NK-92 (cell line): Measurements from ENCODE around the gene GSX1.
"Not testable (repeated sequence)": the region's sequence is repeated elsewhere in the genome, so short reads cannot be mapped to it uniquely, and the experiment has no call there.

Experiments
- DNase-seq: peaks from one replicate; lab custom pipeline; 2025; ENCODE audit not compliant: unreplicated experiment; lab: John Stamatoyannopoulos, UW

Gene GSX1

DNA sequence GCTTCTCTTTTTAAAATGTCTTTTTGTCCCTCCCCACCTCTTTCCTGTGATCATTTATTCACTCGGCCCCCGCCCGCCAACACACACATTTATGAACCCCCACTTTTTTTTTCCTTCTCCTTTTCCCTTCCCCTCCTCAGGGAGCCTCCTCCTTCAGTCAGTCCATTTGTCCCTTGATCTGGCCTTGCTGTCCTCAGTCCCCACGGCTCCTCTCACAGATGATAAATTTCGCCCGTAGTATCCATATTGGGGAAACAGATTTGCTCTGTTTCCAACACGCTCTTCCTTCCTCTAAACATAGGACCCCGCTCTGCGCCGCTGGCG is 2.0 kb downstream of the GSX1 start:
- no peak for DNase-seq

DNA sequence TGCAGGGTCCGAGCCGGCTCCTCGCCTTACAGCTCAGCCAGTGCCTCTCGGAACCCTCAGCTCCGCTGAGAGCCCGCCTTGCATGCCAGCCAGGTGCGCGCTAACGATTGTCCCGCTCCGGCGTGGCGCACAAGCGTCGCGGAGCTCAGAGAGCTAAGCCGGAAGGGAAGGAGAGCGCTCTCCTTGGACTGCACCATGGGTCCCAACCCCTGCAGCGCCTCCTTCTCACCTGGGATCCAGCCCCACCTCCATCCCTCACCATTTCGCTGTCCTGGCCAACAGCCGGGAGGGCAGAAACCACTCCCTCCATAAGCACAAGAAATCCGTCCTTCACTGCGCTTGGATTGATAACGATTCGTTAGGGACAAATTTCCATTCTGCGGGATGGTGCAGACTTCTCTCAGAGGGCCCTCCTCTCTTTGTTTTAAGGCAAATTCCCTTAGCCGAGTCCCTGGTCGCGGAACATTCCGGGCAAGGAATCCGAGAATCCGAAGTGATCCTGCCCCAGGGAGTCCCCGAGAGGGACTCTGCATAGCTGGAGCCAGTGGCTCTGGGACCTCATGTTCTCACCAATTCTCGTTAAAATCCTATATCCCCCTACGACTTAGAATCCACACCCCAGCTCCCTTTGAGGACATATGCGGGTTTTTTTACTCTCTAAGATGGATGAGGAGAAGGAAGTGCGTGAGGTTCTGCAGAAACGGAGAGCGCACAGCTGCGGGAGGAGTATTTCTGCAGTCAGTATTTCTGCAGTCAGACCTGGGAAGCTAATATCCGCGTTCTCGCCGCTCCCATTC is 2.8 kb downstream of the GSX1 start:
- no peak for DNase-seq

DNA sequence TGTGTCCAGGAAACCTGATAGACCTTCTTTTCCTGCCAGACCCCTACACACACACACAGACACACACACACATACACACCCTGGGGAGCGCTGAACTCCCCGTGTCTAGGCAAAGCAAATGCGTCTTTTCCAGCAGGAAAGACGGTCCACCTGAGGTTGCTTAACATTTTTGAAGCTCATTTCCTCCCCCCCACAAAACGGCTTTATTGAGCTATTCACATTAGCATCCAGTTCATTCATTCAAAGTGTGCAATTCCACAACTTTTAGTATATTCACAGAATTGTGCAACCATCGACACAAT is 3.4 kb downstream of the GSX1 start:
- no peak for DNase-seq

DNA sequence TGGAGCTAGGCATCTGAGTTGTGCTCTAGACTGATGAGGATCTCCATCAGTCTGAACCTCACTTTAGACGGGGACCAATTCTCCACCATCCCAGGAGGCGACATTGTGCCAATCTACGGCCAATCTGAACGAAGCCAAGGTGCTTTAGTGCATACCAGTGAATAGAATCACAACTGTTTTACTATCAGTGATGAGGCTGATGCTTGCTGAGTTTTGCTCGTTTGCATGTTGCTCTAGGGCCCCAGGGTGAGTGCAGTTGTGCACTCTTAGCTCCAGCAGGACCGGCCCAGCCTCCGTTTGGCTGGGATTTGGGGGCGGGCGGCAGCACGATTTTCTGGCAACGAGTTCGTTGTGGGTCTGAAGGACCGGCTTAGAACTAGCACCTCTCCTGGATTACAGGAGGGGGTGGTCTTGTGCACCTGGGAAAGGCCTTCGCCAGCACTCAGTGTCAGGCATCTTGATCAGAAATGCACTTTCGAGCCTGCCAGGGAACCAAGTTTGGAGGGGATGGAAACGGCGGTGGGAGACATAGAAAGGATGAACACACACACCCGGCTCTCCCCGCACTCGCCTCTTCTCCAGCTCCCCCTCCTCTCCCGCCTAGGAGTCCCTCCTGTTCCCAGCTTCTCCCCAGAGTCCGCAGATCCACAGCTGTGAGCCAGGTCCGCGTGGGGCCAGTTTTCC is 4.4 kb downstream of the GSX1 start:
- no peak for DNase-seq

DNA sequence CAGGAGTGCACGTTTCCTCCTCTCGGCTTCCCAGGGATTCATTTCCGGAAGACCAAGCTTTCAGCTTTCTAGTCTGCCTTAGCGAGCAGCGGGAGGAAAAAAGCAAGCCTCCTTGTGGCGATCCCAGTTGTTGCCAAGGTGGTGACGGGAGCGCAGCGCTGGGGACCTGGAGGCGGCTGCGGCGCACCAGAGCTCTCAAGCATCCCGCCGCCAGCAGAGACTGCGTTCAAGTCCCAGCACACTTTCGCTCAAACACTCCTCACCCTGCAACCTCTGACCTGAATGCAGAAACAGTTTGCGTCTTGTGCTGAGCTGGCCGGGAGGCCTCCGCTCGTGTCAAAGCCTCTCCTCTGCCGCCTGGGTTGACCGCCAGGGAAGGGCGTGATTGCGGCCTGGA is 4.9 kb downstream of the GSX1 start:
- no peak for DNase-seq

DNA sequence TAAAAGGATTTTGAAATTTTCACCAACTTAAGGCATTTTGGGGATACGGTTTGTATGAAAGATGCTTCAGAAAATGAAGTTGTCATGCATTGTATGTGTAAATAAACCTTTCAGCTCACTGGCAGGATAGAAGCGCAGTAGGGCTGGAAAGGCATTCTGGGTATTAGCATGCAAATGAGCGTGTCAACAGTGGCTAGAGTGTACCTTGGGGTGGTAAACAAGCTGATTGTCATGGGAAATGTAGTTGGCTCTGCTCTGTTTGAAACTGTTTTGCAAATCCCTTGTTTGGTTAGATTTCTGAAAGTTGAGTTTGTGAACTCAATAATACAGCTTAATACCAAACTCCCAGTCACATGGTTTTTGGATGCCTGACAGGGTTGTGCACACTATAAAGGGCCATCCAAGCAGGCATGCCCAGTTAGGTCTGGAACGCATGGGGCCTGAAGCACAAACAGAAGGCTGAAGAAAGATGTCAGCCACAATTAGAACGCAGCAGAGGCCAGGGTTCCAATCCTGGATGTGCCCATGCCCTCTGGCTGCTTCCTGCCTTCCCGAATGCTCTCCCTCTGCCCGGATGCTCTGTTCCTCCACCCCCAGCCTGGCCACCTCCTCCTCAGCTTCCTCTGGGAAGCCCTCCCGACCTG is 14.6 kb downstream of the GSX1 start:
- no peak for DNase-seq

DNA sequence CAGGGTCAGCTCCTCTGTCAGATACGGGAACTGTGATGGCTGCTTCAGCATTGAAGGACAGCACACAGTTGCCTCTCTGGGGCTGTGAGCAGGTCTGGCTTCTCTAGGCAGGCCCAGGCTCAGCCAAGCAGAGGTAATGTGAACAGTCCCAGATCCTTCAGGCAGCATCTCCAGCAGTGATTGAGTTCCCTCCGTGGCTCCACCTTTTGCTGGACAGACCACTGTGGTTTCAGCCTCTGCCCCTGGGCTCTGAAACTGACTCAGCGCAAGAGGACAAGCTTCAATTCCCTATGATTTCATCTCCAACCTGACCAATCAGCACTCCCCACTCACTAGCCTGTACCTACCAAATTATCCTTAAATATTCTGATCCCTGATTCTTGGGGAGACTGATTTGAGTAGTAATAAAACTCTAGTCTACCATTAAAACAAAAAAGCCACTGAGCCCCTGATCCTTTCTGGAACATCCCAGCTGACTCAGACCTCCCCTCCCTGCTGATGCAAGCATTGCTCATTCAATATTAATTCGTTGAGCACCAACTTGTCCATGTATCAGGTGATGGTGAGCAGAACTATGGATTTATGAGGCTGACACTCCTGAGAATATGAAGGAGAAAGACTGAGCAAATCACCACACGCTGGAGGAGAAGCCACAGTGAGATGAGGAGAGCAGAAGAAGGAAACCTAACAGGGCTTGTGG is 16.7 kb downstream of the GSX1 start:
- DNase-seq: no peak

DNA sequence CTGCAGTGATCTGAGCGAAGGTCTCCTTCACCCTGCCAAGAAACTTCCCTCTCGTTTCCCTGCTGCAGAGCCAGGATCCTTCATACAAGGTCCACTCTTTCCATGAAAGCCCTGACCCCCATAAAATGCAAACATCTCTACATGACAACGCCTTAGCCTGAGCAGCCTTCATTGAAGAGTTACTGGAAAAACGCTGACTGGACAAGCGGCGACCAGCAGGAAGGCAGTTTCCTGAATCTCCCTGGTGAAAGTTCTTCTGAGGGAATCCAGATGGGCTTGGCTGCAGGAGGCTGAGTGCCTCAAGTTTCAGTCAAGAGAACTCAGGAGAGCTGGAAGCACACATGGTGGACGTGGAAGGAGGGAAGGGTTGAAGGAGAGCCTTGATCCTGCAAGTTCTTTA is 17.7 kb downstream of the GSX1 start:
- DNase-seq: no peak

DNA sequence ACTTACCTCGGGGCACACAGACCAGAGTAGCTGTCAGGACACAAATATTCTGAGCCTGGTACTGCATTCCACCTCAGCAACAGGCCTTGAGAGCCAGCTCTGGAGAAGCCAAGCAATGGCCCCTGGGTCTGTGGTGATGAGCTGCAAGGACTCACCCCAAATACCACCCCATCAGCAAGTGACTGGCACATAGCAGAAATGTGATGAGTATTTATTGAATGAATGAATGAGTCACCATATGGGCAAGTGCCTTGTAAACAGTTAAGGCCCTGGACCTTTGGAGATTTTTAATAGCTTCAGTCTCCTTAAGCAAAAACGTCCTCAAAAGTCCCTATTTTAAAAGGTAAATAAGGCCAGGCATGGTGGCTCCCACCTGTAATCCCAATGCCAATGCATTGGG is 18.2 kb downstream of the GSX1 start:
- DNase-seq: no peak

DNA sequence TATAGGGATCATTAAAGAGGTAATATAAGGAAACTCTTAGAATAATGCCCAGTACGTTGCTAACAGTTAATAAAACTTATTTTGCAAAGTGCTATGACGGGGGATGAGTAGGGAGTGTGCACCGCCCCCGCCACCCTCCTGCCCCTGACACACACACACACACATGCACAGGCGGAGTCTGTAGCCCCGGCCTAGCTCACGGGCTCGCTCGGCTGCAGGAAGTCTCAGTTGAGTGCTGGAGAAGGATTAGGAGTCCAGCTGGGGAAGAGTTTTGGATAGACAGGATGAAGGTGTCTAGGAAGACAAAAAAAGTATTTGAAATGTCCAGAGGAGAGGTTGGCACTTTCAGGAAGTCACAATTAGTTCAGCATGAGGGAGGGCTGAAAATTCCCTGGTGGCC is 21.5 kb downstream of the GSX1 start:
- DNase-seq: no peak

DNA sequence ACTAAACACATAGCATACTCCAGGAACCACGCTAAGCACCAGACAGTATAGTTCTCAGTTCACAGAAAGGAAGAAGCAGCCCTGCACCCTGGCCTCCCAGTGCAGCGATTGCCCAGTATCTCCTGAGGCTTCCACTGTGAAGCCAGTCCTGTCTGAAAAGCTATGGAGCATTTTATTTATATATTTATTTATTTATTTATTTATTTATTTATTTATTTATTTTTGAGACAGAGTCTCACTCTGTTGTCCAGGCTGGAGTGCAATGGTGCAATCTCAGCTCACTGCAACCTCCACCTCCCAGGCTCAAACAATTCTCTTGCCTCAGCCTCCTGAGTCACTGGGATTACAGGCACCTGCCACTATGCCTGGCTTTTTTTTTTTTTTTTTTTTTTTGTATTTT is 25.5 kb downstream of the GSX1 start:
- DNase-seq: not testable (repeated sequence)

DNA sequence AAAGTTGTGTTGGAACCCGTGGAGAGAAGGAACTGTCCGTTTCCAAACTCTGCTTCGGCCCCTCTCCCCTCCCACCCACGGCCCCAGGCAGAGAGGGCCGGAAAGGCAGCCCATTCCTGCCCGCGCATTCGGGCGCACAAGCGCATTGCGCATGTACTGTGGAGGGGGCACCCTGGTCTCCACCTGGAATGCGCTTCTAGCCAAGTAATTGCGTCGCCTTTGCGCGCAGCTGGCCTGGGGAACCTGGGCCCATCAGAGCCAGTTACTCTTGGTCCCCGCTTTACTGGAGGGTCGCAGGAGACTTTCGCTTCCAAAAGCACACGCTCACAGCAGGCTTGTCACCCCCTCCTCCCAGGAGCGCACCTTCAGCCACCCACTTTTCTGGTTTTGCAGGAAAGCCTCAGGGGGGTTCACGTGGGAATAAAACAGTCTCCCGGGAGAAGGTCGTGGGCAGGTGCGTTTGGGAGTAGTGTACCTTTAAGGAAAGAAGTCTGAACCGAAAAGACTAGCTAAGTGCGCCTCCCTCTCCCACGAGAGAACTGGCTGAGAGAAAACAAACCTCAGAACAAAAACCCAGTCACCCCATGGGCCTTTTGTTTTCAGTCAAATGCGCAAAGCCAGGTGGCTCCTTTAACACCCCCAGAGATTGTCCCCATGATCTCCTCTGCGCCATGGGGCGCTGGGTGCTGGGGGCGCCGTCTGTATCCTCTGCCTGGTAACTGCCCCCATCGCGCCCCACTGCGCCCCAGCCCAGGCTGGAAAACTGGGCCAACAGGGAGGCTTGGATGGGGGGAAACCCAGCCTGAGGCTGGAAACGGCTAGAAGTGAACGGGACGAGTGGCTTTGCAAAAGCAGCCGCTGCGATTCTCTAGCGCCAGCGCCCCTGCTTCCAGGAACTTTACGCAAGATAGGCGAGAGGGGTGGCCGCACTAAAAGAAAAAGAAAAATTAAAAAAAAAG is 28.5 kb downstream of the GSX1 start:
- DNase-seq: no peak

DNA sequence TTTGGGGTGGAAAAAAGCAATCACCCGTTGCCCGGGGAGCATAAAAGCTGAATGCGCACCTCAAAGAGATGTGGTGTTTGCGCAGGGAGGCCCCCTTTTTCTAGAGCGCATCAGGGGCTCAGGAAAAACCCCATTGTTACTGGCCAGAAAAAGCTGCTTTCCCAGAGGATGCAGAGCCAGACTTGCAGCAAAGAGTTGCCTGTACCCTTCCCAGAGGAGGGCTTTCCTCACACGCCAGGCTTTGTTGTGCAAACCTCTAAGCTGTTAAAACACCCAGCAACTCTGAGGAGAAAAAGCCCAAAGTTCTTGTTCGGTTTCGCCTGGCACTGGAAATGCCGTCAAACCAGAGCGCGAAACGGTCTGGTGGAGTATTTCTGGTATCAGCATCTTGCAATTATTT is 29.3 kb downstream of the GSX1 start:
- no peak for DNase-seq

DNA sequence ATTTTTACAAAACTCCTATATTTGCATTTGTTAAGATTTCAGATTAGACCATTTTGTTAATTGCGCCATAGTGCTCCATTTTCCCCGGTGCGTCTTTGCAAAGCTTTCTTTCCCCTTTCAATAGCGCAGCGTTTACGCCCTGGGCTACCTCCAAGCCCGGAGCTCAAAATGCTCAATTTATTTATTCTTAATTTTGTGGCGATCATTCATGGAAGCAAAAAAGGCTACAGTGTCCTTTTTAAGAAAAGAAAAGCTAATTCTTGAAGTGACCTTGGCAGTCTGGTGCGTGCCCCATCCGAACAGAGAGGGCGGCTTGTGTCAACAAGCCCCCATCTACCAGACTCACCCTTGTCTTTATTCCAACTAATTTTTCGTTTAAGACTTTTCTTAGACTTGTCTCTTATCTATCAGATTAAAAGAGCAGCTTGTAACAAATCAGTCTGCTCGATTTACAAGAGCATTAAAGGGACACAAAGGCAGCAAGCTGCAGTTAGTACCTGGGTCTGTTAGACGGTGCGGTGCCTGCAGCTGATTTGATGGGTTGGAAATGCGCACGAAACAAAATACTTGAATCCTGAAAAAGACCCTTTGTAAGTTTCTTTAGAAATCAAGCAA is 30.1 kb downstream of the GSX1 start:
- no peak for DNase-seq

DNA sequence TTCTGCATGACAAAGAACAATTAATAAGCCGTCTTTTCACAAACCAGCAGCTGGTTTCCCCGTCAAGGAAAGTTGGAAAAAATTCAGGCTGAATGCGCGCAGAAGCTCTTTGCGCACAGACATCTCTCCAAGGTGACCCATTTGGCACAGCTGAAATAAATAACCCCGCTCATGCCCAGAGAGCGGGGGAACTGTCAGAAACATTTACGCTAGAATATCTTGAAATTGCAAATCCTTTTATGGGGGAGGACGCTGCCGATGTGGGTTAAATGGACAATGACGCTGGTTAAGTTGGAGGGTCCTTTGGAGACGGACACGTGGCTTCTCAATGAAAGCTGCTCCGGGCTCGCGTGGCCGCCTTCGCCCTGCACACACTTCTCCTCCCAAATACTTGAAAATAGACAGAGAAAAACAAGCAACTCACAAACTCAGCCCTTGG is 30.6 kb downstream of the GSX1 start:
- no peak for DNase-seq

DNA sequence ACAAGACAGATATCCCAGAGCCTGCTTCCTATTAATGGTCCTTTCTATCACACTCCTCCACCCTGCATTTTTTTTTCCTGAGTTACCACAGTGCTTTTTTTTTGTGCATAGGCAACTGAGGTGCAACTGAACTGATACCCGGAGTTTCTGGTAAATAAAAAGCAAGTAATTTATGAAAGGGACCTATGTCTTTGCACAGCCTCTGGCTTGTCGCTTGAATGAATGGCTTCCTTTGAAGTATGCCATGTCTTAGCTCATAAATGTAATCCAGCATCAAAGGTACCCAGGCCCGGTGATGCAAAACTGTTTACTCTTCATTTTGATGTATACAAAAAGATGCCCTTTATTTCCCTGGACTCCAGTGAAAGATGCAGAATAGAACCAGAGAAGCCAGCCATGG is 31.8 kb downstream of the GSX1 start:
- no peak for DNase-seq

DNA sequence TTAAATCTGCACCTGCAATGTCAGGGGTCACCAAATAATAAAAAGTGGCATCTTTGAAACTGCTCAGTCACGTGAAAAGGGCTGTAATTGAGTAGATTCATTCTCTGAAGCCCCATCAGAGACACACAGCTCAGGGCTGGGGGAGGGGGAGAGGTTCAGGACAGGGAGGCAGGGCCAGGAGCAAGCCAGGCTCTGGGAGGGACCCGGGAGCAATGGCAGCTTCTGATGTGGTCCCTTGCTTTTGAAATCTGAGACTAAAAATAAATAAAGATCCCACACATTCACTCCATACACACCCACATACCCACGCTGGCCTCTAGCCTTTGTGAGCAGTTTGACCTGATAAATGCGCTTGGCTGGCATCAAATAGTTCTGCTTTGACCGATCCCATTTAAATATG is 32.8 kb downstream of the GSX1 start:
- no peak for DNase-seq

DNA sequence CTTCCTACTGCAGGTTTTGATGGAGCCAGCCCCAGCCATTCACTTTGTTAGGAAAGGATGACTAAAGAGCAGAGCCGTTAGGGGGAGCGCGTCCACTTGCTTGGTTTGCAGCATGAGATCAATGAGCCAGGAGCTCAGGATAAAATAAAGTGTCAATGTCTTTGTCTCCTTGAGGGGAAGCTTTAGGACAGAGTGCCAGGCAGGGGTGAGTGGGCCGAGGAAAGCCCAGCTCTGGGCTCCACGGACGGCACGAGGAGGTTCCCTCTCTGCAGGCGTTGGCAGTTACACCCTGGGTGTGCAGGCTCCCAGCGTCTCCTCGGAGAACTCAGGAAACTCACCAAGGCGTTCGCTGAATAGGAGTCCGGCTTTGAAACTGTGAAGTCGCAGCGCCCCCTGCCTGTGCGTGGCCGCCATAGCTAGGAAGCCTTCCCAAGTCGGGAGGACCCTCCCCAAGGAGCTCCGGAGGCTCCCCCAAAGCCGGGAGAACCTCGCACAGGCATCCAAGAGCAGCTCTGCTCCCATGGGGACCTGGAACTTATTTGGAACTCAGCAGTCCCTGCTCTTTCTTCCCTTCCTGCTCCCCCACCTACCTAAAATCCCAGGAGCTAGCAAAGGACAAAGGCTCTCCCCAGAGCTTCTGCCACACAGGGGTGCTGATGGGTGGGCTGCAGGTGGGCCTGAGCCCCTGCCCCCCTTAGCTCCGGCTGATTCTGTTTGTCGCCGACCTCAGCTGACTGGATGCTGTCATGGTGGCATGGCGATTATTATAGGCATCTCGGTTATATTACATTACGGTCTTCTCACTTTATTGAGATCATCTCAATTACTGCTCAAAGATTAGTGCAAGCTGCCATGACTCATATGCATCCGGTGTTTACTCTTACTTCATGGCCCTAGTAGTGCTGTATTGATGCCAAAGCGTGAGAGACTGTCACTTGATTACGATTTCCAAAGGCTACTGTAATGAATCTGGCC is 34.4 kb downstream of the GSX1 start:
- no peak for DNase-seq

DNA sequence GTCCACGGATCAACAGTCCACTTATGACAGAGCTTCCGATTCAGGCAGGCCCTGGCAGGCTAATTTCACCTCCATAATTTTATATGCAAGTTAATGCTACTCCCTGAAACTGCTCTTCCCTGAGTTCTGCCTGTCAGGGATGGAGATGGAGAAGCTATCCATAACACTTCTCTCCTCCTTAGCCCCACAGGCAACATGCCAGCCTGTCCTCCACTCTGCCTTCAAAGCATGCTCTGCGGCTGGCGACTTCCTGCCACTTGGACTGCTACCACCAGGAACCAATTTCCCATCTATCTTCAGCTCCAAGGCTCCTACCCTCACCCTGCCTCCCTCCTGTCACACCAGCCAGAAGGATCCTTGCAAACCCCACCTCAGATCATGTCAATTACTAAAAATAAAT is 35.4 kb downstream of the GSX1 start:
- DNase-seq: no peak
